CD4-positive, alpha-beta T cell treated with Interleukin-2 at 100 ng/mL for 4 hours (primary cell): ENCODE data around the gene ARID3A.
"Not testable (repeated sequence)": the region's sequence is repeated elsewhere in the genome, so short reads cannot be mapped to it uniquely, and the experiment has no call there.

Experiments
- DNase-seq: peaks from one replicate; pipeline ENCODE4 v3.0.0-alpha.2; 2020; ENCODE audit warnings: low spot score

Gene ARID3A

GRCh38 chr19:947707-948539 lies 22.1 kb downstream of the ARID3A start:
- DNase-seq = no peak

- no peak for DNase-seq
Observed at GRCh38 chr19:948842-949496, 23.1 kb downstream of the ARID3A start.

GRCh38 chr19:950352-951066 lies 24.7 kb downstream of the ARID3A start:
- no peak for DNase-seq

GRCh38 chr19:952049-952679 lies 26.3 kb downstream of the ARID3A start:
- DNase-seq = no peak

GRCh38 chr19:952680-953444 lies 27.0 kb downstream of the ARID3A start:
- no peak for DNase-seq

- no peak for DNase-seq
Observed at GRCh38 chr19:953445-954271, 27.8 kb downstream of the ARID3A start.

GRCh38 chr19:954272-954671 lies 28.4 kb downstream of the ARID3A start:
- DNase-seq = no peak

GRCh38 chr19:954672-955494 lies 29.0 kb downstream of the ARID3A start:
- DNase-seq = no peak

- DNase-seq = no peak
Observed at GRCh38 chr19:955803-956765, 30.2 kb downstream of the ARID3A start.

- no peak for DNase-seq
Observed at GRCh38 chr19:956766-957440, 31.1 kb downstream of the ARID3A start.

GRCh38 chr19:957578-957977 lies 31.7 kb downstream of the ARID3A start:
- DNase-seq = not testable (repeated sequence)

GRCh38 chr19:958967-959855 lies 33.4 kb downstream of the ARID3A start:
- no peak for DNase-seq

- DNase-seq = no peak
Observed at GRCh38 chr19:960020-960419, 34.2 kb downstream of the ARID3A start.

- no peak for DNase-seq
Observed at GRCh38 chr19:960601-960938, 34.7 kb downstream of the ARID3A start.

- no peak for DNase-seq
Observed at GRCh38 chr19:961866-962620, 36.2 kb downstream of the ARID3A start.

- no peak for DNase-seq
Observed at GRCh38 chr19:962683-963400, 37.0 kb downstream of the ARID3A start.
